Memory B cell (primary cell): ENCODE measurements around the gene GOSR1.
"Not testable (repeated sequence)": the region's sequence is repeated elsewhere in the genome, so short reads cannot be mapped to it uniquely, and the experiment has no call there.

Source experiments
- ATAC-seq: fragments of 150-1000 bp; cut with Tn5 transposase; 2 replicates; pipeline ENCODE4 v1.10.0; 2021; ENCODE audit warnings: low read depth, mild to moderate bottlenecking, moderate library complexity
- DNase-seq, 2 donors: peaks; one replicate each; pipeline ENCODE4 v3.0.0; 2022; ENCODE audit warnings: low spot score in 2 of 2
- H3K27ac Mint-ChIP-seq: one replicate; pipeline ENCODE4 v1.8.0; 2022; ENCODE audit warnings: mild to moderate bottlenecking, moderate library complexity, mixed read lengths
- H3K27me3 Mint-ChIP-seq: one replicate; pipeline ENCODE4 v1.8.0; 2022; ENCODE audit warnings: mixed read lengths
- H3K36me3 Mint-ChIP-seq: one replicate; pipeline ENCODE4 v1.8.0; 2022; ENCODE audit warnings: mild to moderate bottlenecking, mixed read lengths
- H3K4me1 Mint-ChIP-seq: one replicate; pipeline ENCODE4 v1.8.0; 2022; ENCODE audit warnings: mixed read lengths
- H3K4me3 Mint-ChIP-seq: one replicate; pipeline ENCODE4 v1.8.0; 2022; ENCODE audit warnings: mild to moderate bottlenecking, moderate library complexity, mixed read lengths
- H3K9me3 Mint-ChIP-seq: one replicate; pipeline ENCODE4 v1.8.0; 2022; ENCODE audit warnings: mixed read lengths

The GOSR1 gene

GRCh38 chr17:30566516-30567225 lies 89.5 kb downstream of the GOSR1 start:
- not testable (repeated sequence) for DNase-seq, H3K27ac Mint-ChIP-seq, H3K27me3 Mint-ChIP-seq, H3K9me3 Mint-ChIP-seq, H3K4me3 Mint-ChIP-seq, H3K4me1 Mint-ChIP-seq, ATAC-seq, H3K36me3 Mint-ChIP-seq

- peaks cover 4% of the 10 kb centered on the region for H3K4me1 Mint-ChIP-seq
- no peak overlapping the region for H3K27ac Mint-ChIP-seq
- H3K9me3 Mint-ChIP-seq, result no peaks in the 10 kb centered on the region
- no peak overlapping the region for H3K4me3 Mint-ChIP-seq
- DNase-seq (no peak), ATAC-seq (no peak)
- H3K36me3 Mint-ChIP-seq, result no peaks in the 10 kb centered on the region
- H3K27me3 Mint-ChIP-seq, result peaks cover 7% of the 10 kb centered on the region
Measured at GRCh38 chr17:30567231-30568116, 90.3 kb downstream of the GOSR1 start.

- no peaks in the 10 kb centered on the region for H3K9me3 Mint-ChIP-seq
- ATAC-seq (no peak), DNase-seq (no peak)
- H3K4me3 Mint-ChIP-seq, result no peak overlapping the region
- H3K36me3 Mint-ChIP-seq, result no peaks in the 10 kb centered on the region
- H3K4me1 Mint-ChIP-seq, result peaks cover 5% of the 10 kb centered on the region
- H3K27ac Mint-ChIP-seq, result no peak overlapping the region
- H3K27me3 Mint-ChIP-seq, result peaks cover 9% of the 10 kb centered on the region
Measured at GRCh38 chr17:30568117-30568430, 90.9 kb downstream of the GOSR1 start.

GRCh38 chr17:30569531-30570175 lies 92.4 kb downstream of the GOSR1 start:
- not testable (repeated sequence) for DNase-seq, H3K27ac Mint-ChIP-seq, ATAC-seq, H3K4me3 Mint-ChIP-seq, H3K4me1 Mint-ChIP-seq, H3K36me3 Mint-ChIP-seq, H3K9me3 Mint-ChIP-seq
- H3K27me3 Mint-ChIP-seq, result peaks cover 13% of the 10 kb centered on the region

GRCh38 chr17:30570191-30570590 lies 93.0 kb downstream of the GOSR1 start:
- Mint-ChIP-seq H3K27me3 (peaks cover 14% of the 10 kb centered on the region), H3K27ac (no peak overlapping the region), H3K36me3 (no peaks in the 10 kb centered on the region), H3K4me1 (peaks cover 4% of the 10 kb centered on the region), H3K4me3 (no peak overlapping the region), H3K9me3 (no peaks in the 10 kb centered on the region)
- ATAC-seq, result no peak
- DNase-seq, result no peak

GRCh38 chr17:30570596-30571265 lies 93.5 kb downstream of the GOSR1 start:
- H3K27ac Mint-ChIP-seq, result no peak overlapping the region
- H3K27me3 Mint-ChIP-seq, result peaks cover 14% of the 10 kb centered on the region
- H3K36me3 Mint-ChIP-seq, result no peaks in the 10 kb centered on the region
- no peaks in the 10 kb centered on the region for H3K9me3 Mint-ChIP-seq
- peaks cover 4% of the 10 kb centered on the region for H3K4me1 Mint-ChIP-seq
- no peak for DNase-seq
- no peak for ATAC-seq
- H3K4me3 Mint-ChIP-seq, result no peak overlapping the region

GRCh38 chr17:30571404-30571803 lies 94.2 kb downstream of the GOSR1 start:
- not testable (repeated sequence) for H3K27ac Mint-ChIP-seq, H3K4me3 Mint-ChIP-seq, ATAC-seq, DNase-seq, H3K36me3 Mint-ChIP-seq, H3K9me3 Mint-ChIP-seq, H3K4me1 Mint-ChIP-seq
- peaks cover 14% of the 10 kb centered on the region for H3K27me3 Mint-ChIP-seq

- no peak for ATAC-seq
- Mint-ChIP-seq H3K27ac (no peak overlapping the region), H3K36me3 (no peaks in the 10 kb centered on the region)
Measured at GRCh38 chr17:30571921-30572320, 94.7 kb downstream of the GOSR1 start.

GRCh38 chr17:30572651-30573554 lies 95.7 kb downstream of the GOSR1 start:
- H3K4me1 Mint-ChIP-seq, DNase-seq, H3K4me3 Mint-ChIP-seq, ATAC-seq, H3K27ac Mint-ChIP-seq, H3K9me3 Mint-ChIP-seq, H3K36me3 Mint-ChIP-seq: not testable (repeated sequence)
- H3K27me3 Mint-ChIP-seq, result peaks cover 15% of the 10 kb centered on the region

More at GRCh38 chr17:30571921-30572320, 94.7 kb downstream of the GOSR1 start:
- no peak for DNase-seq
- Mint-ChIP-seq H3K27me3 (peaks cover 14% of the 10 kb centered on the region), H3K9me3 (no peaks in the 10 kb centered on the region), H3K4me3 (no peak overlapping the region), H3K4me1 (peaks cover 4% of the 10 kb centered on the region)

GRCh38 chr17:30573603-30574175 lies 96.5 kb downstream of the GOSR1 start:
- peaks cover 16% of the 10 kb centered on the region for H3K27me3 Mint-ChIP-seq
- no peak for DNase-seq
- no peak overlapping the region for H3K4me3 Mint-ChIP-seq
- H3K9me3 Mint-ChIP-seq, result no peaks in the 10 kb centered on the region
- H3K4me1 Mint-ChIP-seq, result peaks cover 4% of the 10 kb centered on the region
- ATAC-seq, result no peak
- no peaks in the 10 kb centered on the region for H3K36me3 Mint-ChIP-seq
- H3K27ac Mint-ChIP-seq, result no peak overlapping the region

GRCh38 chr17:30574309-30574708 lies 97.1 kb downstream of the GOSR1 start:
- H3K27ac Mint-ChIP-seq, H3K4me1 Mint-ChIP-seq, H3K36me3 Mint-ChIP-seq, ATAC-seq, H3K9me3 Mint-ChIP-seq, DNase-seq, H3K4me3 Mint-ChIP-seq: not testable (repeated sequence)
- H3K27me3 Mint-ChIP-seq, result peaks cover 15% of the 10 kb centered on the region

GRCh38 chr17:30574806-30575205 lies 97.6 kb downstream of the GOSR1 start:
- DNase-seq, H3K36me3 Mint-ChIP-seq, ATAC-seq, H3K27ac Mint-ChIP-seq, H3K4me3 Mint-ChIP-seq, H3K9me3 Mint-ChIP-seq, H3K4me1 Mint-ChIP-seq: not testable (repeated sequence)
- H3K27me3 Mint-ChIP-seq, result peaks cover 14% of the 10 kb centered on the region
